ENCODE results near the gene ADAT3.
A peak's percentile ranks its signal among the peaks of the same experiment; 100 is the strongest.

The ADAT3 gene

GRCh38 chr19:1860821-1861598 is 44.2 kb upstream of the ADAT3 start:
- H3K36me3 ChIP-seq (ENCODE audit: control insufficient read depth, insufficient read depth, low read length) = no peaks in the 10 kb centered on the region
- H3K27me3 ChIP-seq (replicated peaks; ENCODE audit: control insufficient read depth, insufficient read depth, low read length, poor library complexity, severe bottlenecking) = no peaks in the 10 kb centered on the region
- no peaks in the 10 kb centered on the region for H3K9me3 ChIP-seq (ENCODE audit: control insufficient read depth, low read length)
- peak overlapping the region; percentile 77 for H3K4me3 ChIP-seq (ENCODE audit: insufficient read depth, low read depth, low read length, poor library complexity, severe bottlenecking)
- peak overlapping the region; percentile 86 for H3K27ac ChIP-seq (ENCODE audit: insufficient read depth, low read length, poor library complexity, severe bottlenecking)
- DNase-seq = no peak
- H3K4me1 ChIP-seq (ENCODE audit: control insufficient read depth, insufficient read depth, low read length, poor library complexity, severe bottlenecking) = peaks cover 56% of the 10 kb centered on the region

DNA sequence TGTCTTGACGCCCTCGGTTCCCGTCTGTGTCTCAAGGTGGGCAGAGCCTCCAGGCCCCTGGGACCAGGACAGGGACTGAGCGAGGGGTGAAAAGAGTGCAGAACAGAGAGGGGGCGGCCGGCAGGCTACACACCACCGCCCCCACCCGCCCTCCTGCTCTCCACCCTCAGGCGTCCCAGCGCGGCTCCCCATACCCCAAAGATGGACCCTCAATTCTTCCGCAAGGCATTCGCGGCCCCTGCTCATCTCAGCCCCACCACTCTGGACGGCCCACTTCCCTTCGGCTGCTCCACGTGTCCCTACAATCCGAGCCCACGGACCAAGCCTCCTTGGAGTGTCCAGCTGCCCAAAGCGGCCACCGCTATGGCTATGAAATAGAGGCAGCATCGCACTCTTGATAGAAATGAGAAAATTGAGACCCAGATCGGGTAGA is 43.6 kb upstream of the ADAT3 start:
- peak overlapping the region; percentile 77 for H3K4me3 ChIP-seq (ENCODE audit: insufficient read depth, low read depth, low read length, poor library complexity, severe bottlenecking)
- H3K27me3 ChIP-seq (replicated peaks; ENCODE audit: control insufficient read depth, insufficient read depth, low read length, poor library complexity, severe bottlenecking) = no peaks in the 10 kb centered on the region
- DNase-seq = no peak
- H3K36me3 ChIP-seq (ENCODE audit: control insufficient read depth, insufficient read depth, low read length) = no peaks in the 10 kb centered on the region
- peak overlapping the region; percentile 86 for H3K27ac ChIP-seq (ENCODE audit: insufficient read depth, low read length, poor library complexity, severe bottlenecking)
- H3K4me1 ChIP-seq (ENCODE audit: control insufficient read depth, insufficient read depth, low read length, poor library complexity, severe bottlenecking) = peaks cover 50% of the 10 kb centered on the region
- H3K9me3 ChIP-seq (ENCODE audit: control insufficient read depth, low read length) = no peaks in the 10 kb centered on the region

- H3K4me1 ChIP-seq (ENCODE audit: control insufficient read depth, insufficient read depth, low read length, poor library complexity, severe bottlenecking) = peaks cover 49% of the 10 kb centered on the region
- H3K27me3 ChIP-seq (replicated peaks; ENCODE audit: control insufficient read depth, insufficient read depth, low read length, poor library complexity, severe bottlenecking) = no peaks in the 10 kb centered on the region
- DNase-seq = no peak
- H3K9me3 ChIP-seq (ENCODE audit: control insufficient read depth, low read length) = no peaks in the 10 kb centered on the region
- H3K4me3 ChIP-seq (ENCODE audit: insufficient read depth, low read depth, low read length, poor library complexity, severe bottlenecking) = peak overlapping the region; percentile 77
- H3K36me3 ChIP-seq (ENCODE audit: control insufficient read depth, insufficient read depth, low read length) = no peaks in the 10 kb centered on the region
- peak overlapping the region; percentile 86 for H3K27ac ChIP-seq (ENCODE audit: insufficient read depth, low read length, poor library complexity, severe bottlenecking)
Observed at GRCh38 chr19:1862068-1862423, 43.2 kb upstream of the ADAT3 start.

DNA sequence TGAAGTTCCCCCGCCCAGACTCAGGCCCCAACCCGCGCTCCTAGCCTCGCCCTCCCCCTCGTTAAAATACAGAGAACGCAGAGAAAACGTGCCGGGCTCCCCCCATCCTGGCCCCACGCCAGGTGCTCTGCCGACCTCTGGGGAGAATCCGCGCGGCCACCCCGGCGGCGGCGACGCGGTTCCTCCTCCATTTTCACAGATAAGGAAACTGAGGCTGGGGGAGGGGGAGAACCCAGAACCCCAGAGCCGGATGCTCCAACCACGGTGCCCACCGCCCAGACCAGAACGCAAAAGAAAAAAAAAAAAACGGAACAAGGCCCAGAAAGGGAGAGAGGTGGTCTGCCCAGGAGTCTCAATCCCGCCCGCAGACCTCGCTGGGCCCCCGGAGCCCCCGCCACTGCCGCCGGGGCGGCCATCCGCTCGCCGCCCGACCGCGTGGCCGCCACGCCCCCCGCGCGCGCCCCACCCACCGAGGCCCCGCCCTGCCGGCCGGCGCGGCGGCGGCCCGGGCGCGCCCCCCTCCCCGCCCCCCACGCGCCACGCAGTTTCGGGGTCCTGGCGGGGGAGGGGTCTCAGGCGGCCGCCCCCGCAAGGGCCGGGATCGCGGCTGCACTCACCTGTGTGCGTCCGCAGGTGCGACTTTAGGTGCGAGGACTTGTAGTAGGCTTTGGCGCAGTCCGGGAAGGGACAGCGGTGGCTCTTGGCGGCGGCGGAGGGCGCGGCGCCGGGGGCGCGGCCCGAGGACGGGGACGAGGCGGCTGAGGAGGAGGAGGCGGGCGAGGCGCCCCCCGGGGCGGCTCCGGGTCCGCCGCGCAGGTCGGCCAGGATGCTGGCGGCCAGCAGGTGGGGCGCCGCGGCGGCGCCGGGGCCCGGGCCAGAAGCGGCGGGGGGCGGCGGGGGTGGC is 42.5 kb upstream of the ADAT3 start:
- peak overlapping the region; percentile 77 for H3K4me3 ChIP-seq (ENCODE audit: insufficient read depth, low read depth, low read length, poor library complexity, severe bottlenecking)
- no peaks in the 10 kb centered on the region for H3K36me3 ChIP-seq (ENCODE audit: control insufficient read depth, insufficient read depth, low read length)
- DNase-seq = peak in 2 of 3 donors; percentile 48 to 59
- H3K4me1 ChIP-seq (ENCODE audit: control insufficient read depth, insufficient read depth, low read length, poor library complexity, severe bottlenecking) = peaks cover 43% of the 10 kb centered on the region
- H3K27ac ChIP-seq (ENCODE audit: insufficient read depth, low read length, poor library complexity, severe bottlenecking) = peak overlapping the region; percentile 86
- H3K9me3 ChIP-seq (ENCODE audit: control insufficient read depth, low read length) = no peaks in the 10 kb centered on the region
- H3K27me3 ChIP-seq (replicated peaks; ENCODE audit: control insufficient read depth, insufficient read depth, low read length, poor library complexity, severe bottlenecking) = no peaks in the 10 kb centered on the region

DNA sequence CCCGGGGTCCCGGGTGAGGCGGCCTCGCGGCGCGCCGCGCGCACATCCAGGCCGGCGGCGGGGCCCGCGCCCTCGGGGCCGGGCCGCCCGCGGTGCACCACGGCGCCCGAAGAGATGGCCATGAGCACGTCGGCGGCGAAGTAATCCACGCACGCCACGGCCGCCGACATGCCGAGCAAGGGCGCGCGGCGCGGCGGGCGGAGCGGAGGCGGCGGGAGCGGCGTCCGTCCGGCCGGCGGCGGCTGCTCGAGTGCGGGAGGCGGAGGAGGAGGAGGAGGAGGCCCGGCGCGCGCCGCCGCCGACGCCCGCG is 41.9 kb upstream of the ADAT3 start, which contains the start of gene KLF16:
Gene KLF16 (minus strand): TSS at position 252 of the 310 bp plus-strand sequence. CDS start 82 bp downstream, at position 170.
- no peak for DNase-seq
- no peaks in the 10 kb centered on the region for H3K27me3 ChIP-seq (replicated peaks; ENCODE audit: control insufficient read depth, insufficient read depth, low read length, poor library complexity, severe bottlenecking)
- peak within 1 kb of the TSS; percentile 78 for H3K4me3 ChIP-seq (ENCODE audit: insufficient read depth, low read depth, low read length, poor library complexity, severe bottlenecking)
- H3K36me3 ChIP-seq (ENCODE audit: control insufficient read depth, insufficient read depth, low read length) = no peaks in the 10 kb centered on the region
- peak within 1 kb of the TSS; percentile 86 for H3K27ac ChIP-seq (ENCODE audit: insufficient read depth, low read length, poor library complexity, severe bottlenecking)
- no peaks in the 10 kb centered on the region for H3K9me3 ChIP-seq (ENCODE audit: control insufficient read depth, low read length)
- peaks cover 42% of the 10 kb centered on the region for H3K4me1 ChIP-seq (ENCODE audit: control insufficient read depth, insufficient read depth, low read length, poor library complexity, severe bottlenecking)

DNA sequence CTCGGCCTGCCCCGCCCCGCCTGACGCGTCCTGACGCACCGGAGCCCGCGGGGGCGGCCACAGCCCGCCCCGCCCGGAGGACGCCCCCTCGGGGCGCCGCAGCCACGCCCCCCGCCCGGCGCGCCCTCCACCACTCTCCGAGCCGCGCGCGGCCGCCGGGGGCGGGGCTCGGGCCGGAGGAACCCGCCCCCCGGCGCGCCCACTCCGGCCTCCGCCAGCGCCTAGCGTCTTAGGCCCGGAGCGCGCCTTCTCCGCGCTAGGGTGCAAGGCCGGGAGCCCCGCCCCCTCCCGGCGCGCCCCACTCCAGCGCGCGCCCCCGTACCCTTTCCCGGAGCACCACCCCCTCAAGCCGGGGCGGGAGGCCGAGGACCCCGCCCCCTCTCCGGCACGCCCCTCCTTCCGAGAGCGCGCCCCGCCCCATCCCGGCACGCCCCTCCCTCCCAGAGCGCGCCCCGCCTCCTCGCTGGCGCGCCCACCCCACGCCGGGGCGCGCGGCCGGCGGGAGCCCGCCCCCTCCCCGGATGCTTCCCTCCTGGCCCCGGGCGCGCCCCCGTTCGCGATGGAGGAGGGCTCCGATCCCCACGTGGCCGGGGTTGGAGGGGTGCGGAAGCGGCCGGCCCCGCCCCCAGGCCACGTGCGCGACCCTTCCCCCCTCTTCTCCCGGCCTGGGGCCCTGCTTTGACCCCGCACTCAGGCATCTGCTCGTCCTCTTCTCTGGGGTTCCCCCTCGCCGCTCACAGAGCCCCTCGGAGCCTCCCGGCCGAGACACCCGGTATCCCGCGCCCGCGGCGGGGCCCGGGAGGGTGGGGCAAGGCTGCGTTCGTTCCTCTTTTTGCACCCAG is 41.3 kb upstream of the ADAT3 start:
- peaks cover 40% of the 10 kb centered on the region for H3K4me1 ChIP-seq (ENCODE audit: control insufficient read depth, insufficient read depth, low read length, poor library complexity, severe bottlenecking)
- H3K9me3 ChIP-seq (ENCODE audit: control insufficient read depth, low read length) = no peaks in the 10 kb centered on the region
- DNase-seq = peak; percentile 86 to 88 (median 87)
- H3K27ac ChIP-seq (ENCODE audit: insufficient read depth, low read length, poor library complexity, severe bottlenecking) = peak overlapping the region; percentile 86
- H3K27me3 ChIP-seq (replicated peaks; ENCODE audit: control insufficient read depth, insufficient read depth, low read length, poor library complexity, severe bottlenecking) = no peaks in the 10 kb centered on the region
- no peaks in the 10 kb centered on the region for H3K36me3 ChIP-seq (ENCODE audit: control insufficient read depth, insufficient read depth, low read length)
- H3K4me3 ChIP-seq (ENCODE audit: insufficient read depth, low read depth, low read length, poor library complexity, severe bottlenecking) = peak overlapping the region; percentile 78

DNA sequence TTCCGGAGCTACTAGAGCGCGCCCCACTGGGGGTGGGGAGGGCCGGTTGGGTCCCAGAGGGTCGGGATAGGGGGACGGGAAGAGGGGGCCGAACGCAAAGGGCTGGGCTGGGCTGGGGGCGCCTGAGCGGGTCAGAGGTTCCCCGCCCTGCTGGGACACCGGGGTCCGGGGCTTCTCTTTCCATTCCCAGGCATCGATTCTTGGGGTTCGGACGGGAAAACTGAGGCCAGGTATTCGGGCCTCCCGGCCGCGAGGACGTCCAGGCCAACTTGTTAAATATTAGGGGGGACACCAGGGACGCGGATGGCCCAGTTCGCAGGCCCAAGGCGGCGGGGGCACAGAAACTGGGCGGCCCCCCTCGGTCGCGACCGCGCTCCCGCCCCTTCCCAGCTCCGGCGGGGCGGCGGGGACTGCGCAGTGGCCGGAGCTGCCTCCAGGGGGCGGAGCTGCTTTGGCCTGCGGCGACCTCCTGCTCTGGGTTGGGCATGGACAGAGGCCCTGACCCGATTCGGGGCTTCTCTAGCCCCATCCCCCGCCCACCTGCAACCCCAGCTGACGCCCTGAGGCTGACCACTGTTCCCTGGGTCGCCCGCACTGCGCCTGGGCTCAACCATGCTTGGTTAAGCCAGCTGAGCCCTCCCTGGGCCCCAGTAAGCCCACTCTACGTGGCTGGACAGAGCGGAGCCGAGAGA is 40.6 kb upstream of the ADAT3 start:
- Histone ChIP-seq H3K9me3 (ENCODE audit: control insufficient read depth, low read length) (no peaks in the 10 kb centered on the region), H3K36me3 (ENCODE audit: control insufficient read depth, insufficient read depth, low read length) (no peaks in the 10 kb centered on the region), H3K27ac (ENCODE audit: insufficient read depth, low read length, poor library complexity, severe bottlenecking) (peak overlapping the region; percentile 69), H3K27me3 (replicated peaks; ENCODE audit: control insufficient read depth, insufficient read depth, low read length, poor library complexity, severe bottlenecking) (no peaks in the 10 kb centered on the region), H3K4me1 (ENCODE audit: control insufficient read depth, insufficient read depth, low read length, poor library complexity, severe bottlenecking) (peaks cover 32% of the 10 kb centered on the region), H3K4me3 (ENCODE audit: insufficient read depth, low read depth, low read length, poor library complexity, severe bottlenecking) (peak overlapping the region; percentile 78)
- DNase-seq = peak in 1 of 3 donors; percentile 40

- DNase-seq = no peak
- no peaks in the 10 kb centered on the region for H3K27me3 ChIP-seq (replicated peaks; ENCODE audit: control insufficient read depth, insufficient read depth, low read length, poor library complexity, severe bottlenecking)
- peak overlapping the region; percentile 78 for H3K4me3 ChIP-seq (ENCODE audit: insufficient read depth, low read depth, low read length, poor library complexity, severe bottlenecking)
- H3K27ac ChIP-seq (ENCODE audit: insufficient read depth, low read length, poor library complexity, severe bottlenecking) = peak overlapping the region; percentile 69
- no peaks in the 10 kb centered on the region for H3K36me3 ChIP-seq (ENCODE audit: control insufficient read depth, insufficient read depth, low read length)
- peaks cover 25% of the 10 kb centered on the region for H3K4me1 ChIP-seq (ENCODE audit: control insufficient read depth, insufficient read depth, low read length, poor library complexity, severe bottlenecking)
- no peaks in the 10 kb centered on the region for H3K9me3 ChIP-seq (ENCODE audit: control insufficient read depth, low read length)
Observed at GRCh38 chr19:1865172-1866010, 39.8 kb upstream of the ADAT3 start.
